HepG2 (cell line): ENCODE results near the gene ARRDC3. TPM values are rescaled to one million over a fixed set of nuclear protein-coding genes. Genes with fewer than 3 reads are reported as not detected.

Source experiments
- AHR ChIP-seq: IDR thresholded peaks from 2 replicates; pipeline ENCODE4 v1.6.1; 2018; ENCODE audit warnings: missing genetic modification reagents, missing compliant biosample characterization
- ARHGAP35 ChIP-seq: sonication (generic); formaldehyde crosslinking; IDR thresholded peaks from 2 replicates; pipeline ENCODE4 v1.9.0; 2022; ENCODE audit warnings: mild to moderate bottlenecking, inconsistent platforms, moderate library complexity, missing genetic modification reagents, borderline replicate concordance
- ATRX ChIP-seq: sonication (generic); formaldehyde crosslinking; IDR thresholded peaks from 2 replicates; pipeline ENCODE4 v1.4.0; 2020; ENCODE audit warnings: missing genetic modification reagents, borderline replicate concordance
- KAT8 ChIP-seq: IDR thresholded peaks from 2 replicates; pipeline ENCODE4 v1.6.1; 2016; ENCODE audit warnings: missing genetic modification reagents, missing compliant biosample characterization
- KLF13 ChIP-seq: sonication (generic); formaldehyde crosslinking; IDR thresholded peaks from 2 replicates; pipeline ENCODE4 v1.4.0; 2020; ENCODE audit warnings: mild to moderate bottlenecking, missing genetic modification reagents
- KMT2B ChIP-seq: IDR thresholded peaks from 2 replicates; pipeline ENCODE4 v1.6.1; 2016; ENCODE audit warnings: missing genetic modification reagents, missing compliant biosample characterization
- NR2F2 ChIP-seq: IDR thresholded peaks from 2 replicates; pipeline ENCODE4 v1.6.1; 2012; ENCODE audit warnings: low read depth, inconsistent platforms, borderline replicate concordance
- PPARG ChIP-seq: conservative IDR thresholded peaks from 2 replicates; pipeline ENCODE4 v1.6.1; 2016; ENCODE audit warnings: missing biosample characterization, missing genetic modification reagents
- REL ChIP-seq: sonication (generic); formaldehyde crosslinking; conservative IDR thresholded peaks from 2 replicates; pipeline ENCODE4 v1.8.0; 2022; ENCODE audit warnings: mild to moderate bottlenecking, missing genetic modification reagents, moderate library complexity
- SNAPC2 ChIP-seq: sonication (generic); formaldehyde crosslinking; IDR thresholded peaks from 2 replicates; pipeline ENCODE4 v1.8.1; 2022; ENCODE audit warnings: mild to moderate bottlenecking, missing genetic modification reagents
- SRSF1 ChIP-seq: fragments of 200-400 bp; formaldehyde crosslinking; optimal IDR thresholded peaks from 2 replicates; pipeline ENCODE3; 2017; ENCODE audit warnings: mild to moderate bottlenecking, low read depth, low read length, moderate library complexity
- STAG1 ChIP-seq: sonication (generic); formaldehyde crosslinking; IDR thresholded peaks from 2 replicates; pipeline ENCODE4 v1.4.0; 2020; ENCODE audit warnings: missing genetic modification reagents
- TEAD2 ChIP-seq: sonication (generic); formaldehyde crosslinking; IDR thresholded peaks from 2 replicates; pipeline ENCODE4 v1.9.0; 2021; ENCODE audit warnings: missing genetic modification reagents
- ZBTB49 ChIP-seq: sonication (generic); formaldehyde crosslinking; IDR thresholded peaks from 2 replicates; pipeline ENCODE4 v1.4.0; 2020; ENCODE audit warnings: missing genetic modification reagents, borderline replicate concordance
- ZNF530 ChIP-seq: sonication (generic); formaldehyde crosslinking; IDR thresholded peaks from 2 replicates; pipeline ENCODE4 v1.5.0; 2020; ENCODE audit warnings: low read depth, mild to moderate bottlenecking, missing genetic modification reagents
- ZNF562 ChIP-seq: sonication (generic); formaldehyde crosslinking; IDR thresholded peaks from 2 replicates; pipeline ENCODE4 v1.8.0; 2022; ENCODE audit warnings: missing genetic modification reagents, borderline replicate concordance
- ZNF580 ChIP-seq: IDR thresholded peaks from 2 replicates; pipeline ENCODE4 v1.6.1; 2016; ENCODE audit warnings: low read depth, borderline replicate concordance
- ZNF678 ChIP-seq: sonication (generic); formaldehyde crosslinking; IDR thresholded peaks from 2 replicates; pipeline ENCODE4 v1.4.0; 2020; ENCODE audit warnings: mild to moderate bottlenecking, missing genetic modification reagents
- ZNF703 ChIP-seq: sonication (generic); formaldehyde crosslinking; IDR thresholded peaks from 2 replicates; pipeline ENCODE4 v1.5.1; 2020; ENCODE audit warnings: missing genetic modification reagents, mild to moderate bottlenecking, moderate library complexity, borderline replicate concordance
- ZNF777 ChIP-seq: sonication (generic); formaldehyde crosslinking; IDR thresholded peaks from 2 replicates; pipeline ENCODE4 v1.4.0; 2020; ENCODE audit warnings: missing genetic modification reagents
- ZSCAN21 ChIP-seq: sonication (generic); formaldehyde crosslinking; IDR thresholded peaks from 2 replicates; pipeline ENCODE4 v1.8.0; 2022; ENCODE audit warnings: mild to moderate bottlenecking, missing genetic modification reagents, moderate library complexity, borderline replicate concordance
- polyA plus RNA-seq, 8 experiments: library from polyadenylated mRNA; depleted of rRNA in 3 of 8; stranded (reverse) in 7 of 8; unstranded in 1 of 8; fragments of >200 nt; fragmentation: Illumina TruSeq in 4 of 8; extraction: Trizol in 4 of 8; gene quantifications; 2 replicates each; pipeline versions ENCODE4 v1.2.1 to v1.2.3, GENCODE V29; 2011 to 2016; ENCODE audit warnings: low read depth in 4 of 8, missing spikeins in 1 of 8, mixed read lengths in 1 of 8; ENCODE audit not compliant: insufficient read depth in 1 of 8
- total RNA-seq, 5 experiments: library from RNA; depleted of rRNA; stranded (reverse); fragments of >200 nt; fragmentation: Illumina TruSeq; extraction: Trizol; gene quantifications; 2 replicates each; pipeline ENCODE4 v1.2.3, GENCODE V29; 2016; ENCODE audit warnings: low read depth in 1 of 5
- TF ChIP-seq, protein P1 (sequence below): sonication (generic); formaldehyde crosslinking; IDR thresholded peaks from 2 replicates; pipeline ENCODE4 v1.4.0; 2020; ENCODE audit warnings: low read depth, mild to moderate bottlenecking, missing genetic modification reagents
- TF ChIP-seq, protein P2 (sequence below): IDR thresholded peaks from 2 replicates; pipeline ENCODE4 v1.6.1; 2012; ENCODE audit warnings: inconsistent platforms
- TF ChIP-seq, protein P3 (sequence below): sonication (generic); formaldehyde crosslinking; IDR thresholded peaks from 2 replicates; pipeline ENCODE4 v1.5.0; 2020; ENCODE audit warnings: mild to moderate bottlenecking, missing genetic modification reagents

ARRDC3 gene
- total and polyA plus RNA-seq, 2 of the 13 experiments (the other 11 are each of a cell fraction or from before 2014, with no cell fraction given): 3.4 to 24.4 TPM

DNA sequence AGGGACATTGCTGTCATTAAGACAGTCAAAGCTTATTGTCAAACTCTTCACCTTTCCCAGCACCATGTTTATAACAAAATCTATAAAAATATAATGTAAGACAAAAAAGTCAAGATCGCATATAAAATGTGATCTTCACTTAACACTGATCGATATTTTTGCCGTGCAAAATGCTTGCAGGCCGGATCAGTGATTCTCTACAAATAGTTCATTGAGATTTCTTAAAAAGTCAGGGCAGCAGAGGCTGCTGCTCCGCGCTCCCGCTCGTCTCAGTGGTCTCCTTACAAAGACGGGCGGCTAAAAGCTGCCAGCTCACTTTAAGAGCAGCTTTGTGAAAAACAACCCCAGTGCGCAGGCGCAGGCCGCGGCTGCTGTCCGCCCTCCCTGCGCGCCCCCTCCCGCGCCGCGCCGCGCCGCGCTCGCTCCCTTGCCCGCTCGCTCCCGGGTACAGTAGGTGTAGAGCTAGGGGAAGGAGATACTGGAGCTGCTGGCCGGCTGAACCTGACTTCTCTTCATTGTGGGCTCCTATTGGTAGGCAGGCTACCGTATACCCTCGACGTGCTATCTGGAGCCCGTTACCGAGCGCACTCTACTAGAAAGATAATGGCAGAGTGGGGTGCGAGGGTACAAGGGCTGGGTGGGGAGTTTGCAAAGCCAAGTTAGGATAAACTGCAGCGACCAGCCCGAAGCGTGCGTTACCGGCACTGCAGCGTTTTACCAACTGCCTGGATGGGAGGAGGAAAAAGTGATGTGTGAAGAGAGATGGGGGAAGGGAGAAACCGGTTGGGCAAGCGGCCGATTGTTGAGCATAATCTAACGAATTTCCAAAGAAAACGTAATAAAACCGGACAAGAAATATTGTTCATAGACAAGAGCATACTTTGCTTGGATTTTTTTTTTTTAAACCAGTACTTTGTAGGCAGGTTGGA is at the start of gene ARRDC3 (continued):
- TF ChIP-seq ZNF678 (CRISPR knock-in tag): no peak
- TF ChIP-seq, protein P1, sequence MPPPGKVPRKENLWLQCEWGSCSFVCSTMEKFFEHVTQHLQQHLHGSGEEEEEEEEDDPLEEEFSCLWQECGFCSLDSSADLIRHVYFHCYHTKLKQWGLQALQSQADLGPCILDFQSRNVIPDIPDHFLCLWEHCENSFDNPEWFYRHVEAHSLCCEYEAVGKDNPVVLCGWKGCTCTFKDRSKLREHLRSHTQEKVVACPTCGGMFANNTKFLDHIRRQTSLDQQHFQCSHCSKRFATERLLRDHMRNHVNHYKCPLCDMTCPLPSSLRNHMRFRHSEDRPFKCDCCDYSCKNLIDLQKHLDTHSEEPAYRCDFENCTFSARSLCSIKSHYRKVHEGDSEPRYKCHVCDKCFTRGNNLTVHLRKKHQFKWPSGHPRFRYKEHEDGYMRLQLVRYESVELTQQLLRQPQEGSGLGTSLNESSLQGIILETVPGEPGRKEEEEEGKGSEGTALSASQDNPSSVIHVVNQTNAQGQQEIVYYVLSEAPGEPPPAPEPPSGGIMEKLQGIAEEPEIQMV (CRISPR knock-in tag): no peak
- no peak for TF ChIP-seq SRSF1
- TF ChIP-seq STAG1: no peak; the same call in 1 of the 2 replicates
- TF ChIP-seq ZSCAN21 (CRISPR knock-in tag): peak; percentile 19; the same call in 1 of the 2 replicates
- TF ChIP-seq SNAPC2 (CRISPR knock-in tag): 0 out of 2 replicates have a peak, but pooled peaks have one; percentile 10
- TF ChIP-seq KLF13 (CRISPR knock-in tag): no peak
- TF ChIP-seq, protein P2, sequence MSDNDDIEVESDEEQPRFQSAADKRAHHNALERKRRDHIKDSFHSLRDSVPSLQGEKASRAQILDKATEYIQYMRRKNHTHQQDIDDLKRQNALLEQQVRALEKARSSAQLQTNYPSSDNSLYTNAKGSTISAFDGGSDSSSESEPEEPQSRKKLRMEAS: peak; percentile 68; the same call in 1 of the 2 replicates
- no peak for TF ChIP-seq AHR
- peak; percentile 50; the same call in 1 of the 2 replicates for TF ChIP-seq KAT8 (CRISPR knock-in tag)
- peak; percentile 79 for TF ChIP-seq KMT2B (CRISPR knock-in tag)
- peak; percentile 71; the same call in 1 of the 2 replicates for TF ChIP-seq ZNF580 (CRISPR knock-in tag)
- TF ChIP-seq ZNF703 (CRISPR knock-in tag): no peak
- TF ChIP-seq ZNF777 (CRISPR knock-in tag): peak; percentile 90
- no peak for TF ChIP-seq PPARG (CRISPR knock-in tag)
- TF ChIP-seq NR2F2: peak; percentile 15; the same call in 1 of the 2 replicates
- TF ChIP-seq, protein P3, sequence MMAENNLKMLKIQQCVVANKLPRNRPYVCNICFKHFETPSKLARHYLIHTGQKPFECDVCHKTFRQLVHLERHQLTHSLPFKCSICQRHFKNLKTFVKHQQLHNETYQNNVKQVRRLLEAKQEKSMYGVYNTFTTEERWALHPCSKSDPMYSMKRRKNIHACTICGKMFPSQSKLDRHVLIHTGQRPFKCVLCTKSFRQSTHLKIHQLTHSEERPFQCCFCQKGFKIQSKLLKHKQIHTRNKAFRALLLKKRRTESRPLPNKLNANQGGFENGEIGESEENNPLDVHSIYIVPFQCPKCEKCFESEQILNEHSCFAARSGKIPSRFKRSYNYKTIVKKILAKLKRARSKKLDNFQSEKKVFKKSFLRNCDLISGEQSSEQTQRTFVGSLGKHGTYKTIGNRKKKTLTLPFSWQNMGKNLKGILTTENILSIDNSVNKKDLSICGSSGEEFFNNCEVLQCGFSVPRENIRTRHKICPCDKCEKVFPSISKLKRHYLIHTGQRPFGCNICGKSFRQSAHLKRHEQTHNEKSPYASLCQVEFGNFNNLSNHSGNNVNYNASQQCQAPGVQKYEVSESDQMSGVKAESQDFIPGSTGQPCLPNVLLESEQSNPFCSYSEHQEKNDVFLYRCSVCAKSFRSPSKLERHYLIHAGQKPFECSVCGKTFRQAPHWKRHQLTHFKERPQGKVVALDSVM (CRISPR knock-in tag): no peak
- no peak for TF ChIP-seq ZNF530 (CRISPR knock-in tag)
- TF ChIP-seq ATRX (CRISPR knock-in tag): no peak
- no peak for TF ChIP-seq ZBTB49 (CRISPR knock-in tag)
- no peak for TF ChIP-seq REL (CRISPR knock-in tag)
- TF ChIP-seq TEAD2: no peak
- TF ChIP-seq ZNF562 (CRISPR knock-in tag): no peak
- no peak for TF ChIP-seq ARHGAP35 (CRISPR knock-in tag)
